ENCODE data around the gene PPP2R5B.

- TF ChIP-seq SIRT6 (IDR thresholded peaks at IDR 0.05; ENCODE audit: low read depth, low read length) (no peak), TEAD1 (CRISPR knock-in tag; IDR thresholded peaks at IDR 0.05) (no peak), FOXP1 (CRISPR knock-in tag; IDR thresholded peaks at IDR 0.05) (no peak), KLF16 (IDR thresholded peaks at IDR 0.05) (no peak), POLR2AphosphoS5 (IDR thresholded peaks at IDR 0.05; ENCODE audit: control insufficient read depth, insufficient read depth, low read depth, low read length) (no peak), SETDB1 (IDR thresholded peaks at IDR 0.05; ENCODE audit: low read length) (no peak), ZNF24 (IDR thresholded peaks at IDR 0.05) (no peak), SMARCB1 (IDR thresholded peaks at IDR 0.05; ENCODE audit: insufficient read length, low read depth) (no peak), MAFK (IDR thresholded peaks at IDR 0.05; ENCODE audit: low read length) (no peak), MBD2 (IDR thresholded peaks at IDR 0.05; ENCODE audit: borderline replicate concordance, low read depth) (no peak), ZNF282 (CRISPR knock-in tag; IDR thresholded peaks at IDR 0.05) (no peak), ZNF384 (IDR thresholded peaks at IDR 0.05; ENCODE audit: low read depth, low read length) (no peak), EZH2 (IDR thresholded peaks at IDR 0.05; ENCODE audit: borderline replicate concordance, low read depth, low read length) (no peak)
- TF ChIP-seq, protein P1, sequence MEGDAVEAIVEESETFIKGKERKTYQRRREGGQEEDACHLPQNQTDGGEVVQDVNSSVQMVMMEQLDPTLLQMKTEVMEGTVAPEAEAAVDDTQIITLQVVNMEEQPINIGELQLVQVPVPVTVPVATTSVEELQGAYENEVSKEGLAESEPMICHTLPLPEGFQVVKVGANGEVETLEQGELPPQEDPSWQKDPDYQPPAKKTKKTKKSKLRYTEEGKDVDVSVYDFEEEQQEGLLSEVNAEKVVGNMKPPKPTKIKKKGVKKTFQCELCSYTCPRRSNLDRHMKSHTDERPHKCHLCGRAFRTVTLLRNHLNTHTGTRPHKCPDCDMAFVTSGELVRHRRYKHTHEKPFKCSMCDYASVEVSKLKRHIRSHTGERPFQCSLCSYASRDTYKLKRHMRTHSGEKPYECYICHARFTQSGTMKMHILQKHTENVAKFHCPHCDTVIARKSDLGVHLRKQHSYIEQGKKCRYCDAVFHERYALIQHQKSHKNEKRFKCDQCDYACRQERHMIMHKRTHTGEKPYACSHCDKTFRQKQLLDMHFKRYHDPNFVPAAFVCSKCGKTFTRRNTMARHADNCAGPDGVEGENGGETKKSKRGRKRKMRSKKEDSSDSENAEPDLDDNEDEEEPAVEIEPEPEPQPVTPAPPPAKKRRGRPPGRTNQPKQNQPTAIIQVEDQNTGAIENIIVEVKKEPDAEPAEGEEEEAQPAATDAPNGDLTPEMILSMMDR (IDR thresholded peaks at IDR 0.05 in 2 of 3, conservative IDR thresholded peaks at IDR 0.05 in 1 of 3; ENCODE audit: insufficient read depth in 2 of 3, low read depth in 1 of 3, low read length in 3 of 3), result no peak
These were observed 36.1 kb upstream of the PPP2R5B start for GRCh38 chr11:64888406-64888728.
